VCaP (cell line): Measurements from ENCODE around the gene TPCN1.

Experiments used
- H3K27ac ChIP-seq: fragments of 450-650 bp; 2 replicates; pipeline ENCODE4 v1.5.1; 2017
- TF ChIP-seq, protein P1 (sequence below): fragments of 450-650 bp; conservative IDR thresholded peaks from 2 replicates; pipeline ENCODE4 v1.5.1; 2017; ENCODE audit warnings: mild to moderate bottlenecking, moderate library complexity

Gene TPCN1

DNA sequence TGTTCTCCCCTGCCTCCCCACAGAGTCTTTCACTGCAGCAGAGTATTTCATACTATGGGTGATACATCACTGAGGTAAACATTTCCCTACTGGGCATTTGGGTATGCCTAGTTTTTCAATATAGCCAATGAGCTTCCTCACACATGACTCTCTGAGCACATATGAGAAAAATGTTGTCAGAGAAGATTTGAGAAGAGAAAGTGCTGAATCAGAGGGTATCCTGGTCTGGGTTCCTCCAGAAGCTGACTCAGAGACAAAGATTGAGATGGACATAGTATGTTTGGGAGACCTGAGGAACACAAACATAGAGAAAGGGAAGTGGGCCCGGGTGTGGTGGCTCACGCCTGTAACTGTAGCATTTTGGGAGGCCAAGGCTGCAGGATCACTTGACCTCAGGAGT, 101.1 kb downstream of the TPCN1 start:
- no peak overlapping the region for H3K27ac ChIP-seq
- TF ChIP-seq, protein P1, sequence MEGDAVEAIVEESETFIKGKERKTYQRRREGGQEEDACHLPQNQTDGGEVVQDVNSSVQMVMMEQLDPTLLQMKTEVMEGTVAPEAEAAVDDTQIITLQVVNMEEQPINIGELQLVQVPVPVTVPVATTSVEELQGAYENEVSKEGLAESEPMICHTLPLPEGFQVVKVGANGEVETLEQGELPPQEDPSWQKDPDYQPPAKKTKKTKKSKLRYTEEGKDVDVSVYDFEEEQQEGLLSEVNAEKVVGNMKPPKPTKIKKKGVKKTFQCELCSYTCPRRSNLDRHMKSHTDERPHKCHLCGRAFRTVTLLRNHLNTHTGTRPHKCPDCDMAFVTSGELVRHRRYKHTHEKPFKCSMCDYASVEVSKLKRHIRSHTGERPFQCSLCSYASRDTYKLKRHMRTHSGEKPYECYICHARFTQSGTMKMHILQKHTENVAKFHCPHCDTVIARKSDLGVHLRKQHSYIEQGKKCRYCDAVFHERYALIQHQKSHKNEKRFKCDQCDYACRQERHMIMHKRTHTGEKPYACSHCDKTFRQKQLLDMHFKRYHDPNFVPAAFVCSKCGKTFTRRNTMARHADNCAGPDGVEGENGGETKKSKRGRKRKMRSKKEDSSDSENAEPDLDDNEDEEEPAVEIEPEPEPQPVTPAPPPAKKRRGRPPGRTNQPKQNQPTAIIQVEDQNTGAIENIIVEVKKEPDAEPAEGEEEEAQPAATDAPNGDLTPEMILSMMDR, result no peak

- TF ChIP-seq, protein P1, result no peak
- no peak overlapping the region for H3K27ac ChIP-seq
Observed at GRCh38 chr12:113325916-113326315, 104.7 kb downstream of the TPCN1 start.

- H3K27ac ChIP-seq, result no peak overlapping the region
- TF ChIP-seq, protein P1, result no peak
Observed at GRCh38 chr12:113326775-113327395, 105.6 kb downstream of the TPCN1 start.

DNA sequence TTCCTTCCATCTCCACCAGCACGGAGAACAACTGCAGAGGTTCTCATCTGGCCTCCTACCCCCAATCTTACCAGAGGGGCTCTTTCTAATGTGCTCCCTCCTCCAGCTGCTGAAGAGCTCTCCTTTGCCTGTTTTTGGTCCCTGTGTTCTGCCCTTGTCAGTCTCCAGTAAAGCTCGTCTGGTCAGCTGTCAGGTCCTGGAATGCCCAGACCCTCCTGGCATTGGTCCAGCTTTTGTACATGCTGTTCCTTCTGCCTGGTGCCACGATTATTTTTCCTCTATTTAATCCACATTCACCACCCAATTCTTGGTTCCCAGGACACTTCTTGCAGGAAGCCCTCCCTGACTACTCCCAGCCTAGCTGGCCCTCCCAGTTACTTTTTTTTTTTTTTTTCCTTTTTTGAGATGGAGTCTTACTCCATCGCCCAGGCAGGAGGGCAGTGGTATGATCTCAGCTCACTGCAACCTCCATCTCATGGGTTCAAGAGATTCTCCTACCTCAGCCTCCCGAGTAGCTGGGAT, 107.2 kb downstream of the TPCN1 start:
- TF ChIP-seq, protein P1, result no peak
- H3K27ac ChIP-seq, result no peak overlapping the region

DNA sequence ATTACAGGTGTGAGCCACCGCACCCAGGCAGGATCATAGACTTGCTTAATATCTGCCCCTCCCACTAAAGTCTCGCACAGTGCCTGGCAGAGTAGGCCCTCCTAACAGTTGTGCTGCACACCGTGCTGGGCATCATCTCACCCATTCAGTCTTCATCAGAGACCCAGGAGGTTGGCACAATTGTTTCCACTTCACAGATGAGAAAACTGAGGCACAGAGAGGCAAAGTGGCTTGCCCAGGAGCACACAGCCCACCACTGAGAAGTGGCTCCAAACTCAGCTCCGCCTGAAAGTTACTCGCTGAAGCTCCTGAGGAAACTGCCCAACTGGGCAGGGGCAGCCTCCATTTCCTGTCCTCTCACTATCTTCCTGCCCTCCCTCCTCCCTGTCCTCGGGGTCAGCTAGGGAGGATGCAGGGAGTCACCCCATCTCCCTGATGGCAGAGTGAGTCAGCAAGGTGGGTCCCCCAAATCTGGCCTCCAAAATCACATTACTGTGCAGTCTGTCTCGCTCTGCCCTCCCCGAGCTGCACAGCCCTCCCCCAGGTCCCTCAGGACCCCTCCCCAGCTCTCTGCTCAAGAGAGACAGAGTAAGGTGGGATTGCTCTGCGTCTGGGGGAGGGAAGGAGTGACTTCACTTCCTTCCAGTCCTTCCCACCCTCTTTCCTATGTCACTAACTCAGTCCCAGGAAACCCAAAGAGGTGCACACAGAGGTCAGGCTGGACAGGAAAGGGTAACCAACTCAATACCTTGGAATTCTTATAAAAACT, 107.9 kb downstream of the TPCN1 start:
- no peak overlapping the region for H3K27ac ChIP-seq
- TF ChIP-seq, protein P1, result no peak

GRCh38 chr12:113329791-113330417, 108.6 kb downstream of the TPCN1 start:
- TF ChIP-seq, protein P1, result no peak
- no peak overlapping the region for H3K27ac ChIP-seq

DNA sequence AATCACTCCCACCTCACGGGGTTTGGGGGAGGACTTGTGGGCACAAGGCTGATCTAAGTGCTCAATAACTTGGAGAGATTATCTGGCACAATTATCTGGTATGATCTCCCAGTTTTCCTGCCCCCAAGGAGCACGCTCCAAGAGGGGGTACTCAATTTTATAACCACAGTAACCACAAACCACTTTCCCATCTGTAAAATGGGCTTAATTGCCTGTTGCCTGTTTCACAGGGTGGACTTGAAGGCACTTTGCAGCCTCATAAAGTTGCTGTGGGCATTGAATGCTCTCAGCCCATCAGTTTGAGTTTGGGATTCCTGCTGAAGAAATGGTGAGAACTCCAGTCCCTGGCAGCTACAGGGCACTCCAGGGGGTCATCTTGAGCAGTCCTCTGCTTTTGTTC, 109.2 kb downstream of the TPCN1 start:
- no peak overlapping the region for H3K27ac ChIP-seq
- TF ChIP-seq, protein P1, result no peak
